HepG2 (cell line): Measurements from ENCODE around the gene NOTUM. TPM values are rescaled to one million over a fixed set of nuclear protein-coding genes. Genes with fewer than 3 reads are reported as not detected.

Experiments used
- ATAC-seq: fragments of 200-7000 bp; cut with Tn5 transposase; 3 replicates; pipeline ENCODE4 v1.9.1; 2020; ENCODE audit warnings: mild to moderate bottlenecking, moderate library complexity
- BruUV-seq: library from RNA; stranded (reverse); fragments of 400-500 nt; replicated peaks from 2 replicates; lab custom pipeline; 2021; lab: Mats Ljungman, UMichigan
- CTCF ChIA-PET: fragments of 300-600 bp; formaldehyde crosslinking; extraction: SDS; loops from one replicate; lab custom pipeline; 2021; ENCODE audit warnings: low total read pairs, inconsistent platforms, low intra/inter-chr PET ratio; lab: Yijun Ruan, JAX
- POLR2A ChIA-PET: fragments of 350-600 bp; sonication (Branson Sonifier 250); formaldehyde crosslinking; loops from one replicate; lab custom pipeline; 2020; ENCODE audit warnings: antibody characterized with exemption, inconsistent platforms; lab: Yijun Ruan, JAX
- DNase-seq: peaks from one replicate; pipeline ENCODE4 v3.0.0-alpha.2; 2015; ENCODE audit warnings: low spot score
- FAIRE-seq: peaks from 3 replicates; lab custom pipeline; 2011; peaks lifted over from hg19 to GRCh38; lab: Jason Lieb, UNC
- H2AFZ ChIP-seq: one replicate; pipeline ENCODE4 v1.6.1; 2011; ENCODE audit warnings: low read length, inconsistent platforms
- H3K27ac ChIP-seq: fragments of 300-600 bp; 3 replicates; pipeline ENCODE4 v1.8.0; 2011; ENCODE audit warnings: mixed run types, mild to moderate bottlenecking, mixed read lengths, low read length, inconsistent platforms; ENCODE audit not compliant: insufficient read depth; ENCODE audit errors: extremely low read length
- H3K27me3 ChIP-seq, 2 experiments: fragments of 200-600 bp in 1 of 2; 2 replicates in 1 of 2; 3 replicates in 1 of 2; pipeline versions ENCODE4 v1.6.0 to v1.8.0; 2011; ENCODE audit warnings: low read length in 2 of 2, mild to moderate bottlenecking in 2 of 2, moderate library complexity in 2 of 2, inconsistent platforms in 1 of 2; ENCODE audit not compliant: insufficient read depth in 2 of 2, control insufficient read depth in 1 of 2
- H3K36me3 ChIP-seq, 2 experiments: fragments of 200-600 bp in 1 of 2; replicated peaks in 1 of 2; 2 replicates in 1 of 2; 3 replicates in 1 of 2; pipeline versions ENCODE4 v1.5.1 to v1.8.0; 2011; ENCODE audit warnings: low read length in 2 of 2, inconsistent platforms in 1 of 2; ENCODE audit not compliant: insufficient read depth in 2 of 2, control insufficient read depth in 1 of 2
- H3K4me1 ChIP-seq: 2 replicates; pipeline ENCODE4 v1.5.1; 2012; ENCODE audit warnings: low read length, inconsistent platforms; ENCODE audit not compliant: insufficient read depth
- H3K4me2 ChIP-seq: 2 replicates; pipeline ENCODE4 v1.6.0; 2011; ENCODE audit warnings: low read depth, low read length, inconsistent platforms
- H3K4me3 ChIP-seq, 3 experiments: fragments of 200-600 bp in 1 of 3; sonication (generic), shearing (Covaris generic) in 1 of 3; replicated peaks in 1 of 3; 2 replicates each; pipeline ENCODE4 v1.5.1; 2011 to 2016; ENCODE audit warnings: low read length in 3 of 3, inconsistent platforms in 2 of 3, low read depth in 2 of 3, mild to moderate bottlenecking in 2 of 3, control low read depth in 1 of 3, mixed read lengths in 1 of 3; ENCODE audit not compliant: insufficient read depth in 1 of 3
- H3K79me2 ChIP-seq: one replicate; pipeline ENCODE4 v1.6.1; 2011; ENCODE audit warnings: low read length, inconsistent platforms; ENCODE audit not compliant: insufficient read depth
- H3K9ac ChIP-seq: 2 replicates; pipeline ENCODE4 v1.6.0; 2011; ENCODE audit warnings: mild to moderate bottlenecking, low read depth, low read length, inconsistent platforms; ENCODE audit not compliant: insufficient read depth
- H3K9me3 ChIP-seq: 2 replicates; pipeline ENCODE4 v1.5.1; 2012; ENCODE audit warnings: mild to moderate bottlenecking, low read length
- H4K20me1 ChIP-seq: 2 replicates; pipeline ENCODE4 v1.6.0; 2011; ENCODE audit warnings: inconsistent platforms, mild to moderate bottlenecking, low read length, moderate library complexity; ENCODE audit not compliant: insufficient read depth
- ELF1 ChIP-seq: sonication (generic); formaldehyde crosslinking; IDR thresholded peaks from 2 replicates; pipeline ENCODE4 v1.4.0; 2020; ENCODE audit warnings: missing genetic modification reagents
- HNRNPL ChIP-seq: fragments of 200-400 bp; formaldehyde crosslinking; IDR thresholded peaks from 2 replicates; pipeline ENCODE4 v1.6.1; 2017; ENCODE audit warnings: mild to moderate bottlenecking, low read depth, low read length
- MXI1 ChIP-seq: IDR thresholded peaks from 3 replicates; pipeline ENCODE4 v1.6.1; 2012; ENCODE audit warnings: low read depth, low read length, inconsistent platforms, borderline replicate concordance
- RBFOX2 ChIP-seq: fragments of 200-400 bp; formaldehyde crosslinking; IDR thresholded peaks from 2 replicates; pipeline ENCODE4 v1.6.1; 2017; ENCODE audit warnings: low read depth, mild to moderate bottlenecking, low read length
- ZNF225 ChIP-seq: sonication (generic); formaldehyde crosslinking; IDR thresholded peaks from 2 replicates; pipeline ENCODE4 v1.4.0; 2020; ENCODE audit warnings: mild to moderate bottlenecking, missing genetic modification reagents
- WGBS: methylation state at CpG from one replicate; pipeline ENCODE4 v1.1.6; 2017; ENCODE audit warnings: low lambda C conversion rate; 5-methylcytosine and 5-hydroxymethylcytosine counted together
- in situ Hi-C: cut with HindIII; loops from 2 replicates; pipeline ENCODE4 v1.10.0; 2017; ENCODE audit warnings: low pct_unique_long_range_greater_than_20kb; ENCODE audit not compliant: extremely low pct_ligation_motif_present
- intact Hi-C: fragments of 100-400 bp; cut with micrococcal nuclease; formaldehyde crosslinking; loops from one replicate; pipeline ENCODE4 v1.10.0; 2022; ENCODE audit not compliant: unreplicated experiment
- polyA plus RNA-seq, 8 experiments: library from polyadenylated mRNA; depleted of rRNA in 3 of 8; stranded (reverse) in 7 of 8; unstranded in 1 of 8; fragments of >200 nt; fragmentation: Illumina TruSeq in 4 of 8; extraction: Trizol in 4 of 8; gene quantifications; 2 replicates each; pipeline versions ENCODE4 v1.2.1 to v1.2.3, GENCODE V29; 2011 to 2016; ENCODE audit warnings: low read depth in 4 of 8, missing spikeins in 1 of 8, mixed read lengths in 1 of 8; ENCODE audit not compliant: insufficient read depth in 1 of 8
- total RNA-seq, 5 experiments: library from RNA; depleted of rRNA; stranded (reverse); fragments of >200 nt; fragmentation: Illumina TruSeq; extraction: Trizol; gene quantifications; 2 replicates each; pipeline ENCODE4 v1.2.3, GENCODE V29; 2016; ENCODE audit warnings: low read depth in 1 of 5
- TF ChIP-seq, protein P1 (sequence below): sonication (generic); formaldehyde crosslinking; conservative IDR thresholded peaks from 2 replicates; pipeline ENCODE4 v1.4.0; 2020; ENCODE audit warnings: missing genetic modification reagents
- TF ChIP-seq, protein P2 (sequence below), 2 experiments: sonication (generic) in 1 of 2; formaldehyde crosslinking in 1 of 2; IDR thresholded peaks; 2 replicates each; pipeline versions ENCODE4 v1.4.0 to v1.6.1; 2016 to 2020; ENCODE audit warnings: borderline replicate concordance in 1 of 2, low read depth in 1 of 2, mild to moderate bottlenecking in 1 of 2, missing genetic modification reagents in 1 of 2
- TF ChIP-seq, protein P3 (sequence below): sonication (generic); formaldehyde crosslinking; IDR thresholded peaks from 2 replicates; pipeline ENCODE4 v1.5.1; 2020; ENCODE audit warnings: mild to moderate bottlenecking, missing genetic modification reagents, moderate library complexity

The NOTUM gene
- total and polyA plus RNA-seq, 2 of the 13 experiments (the other 11 are each of a cell fraction or from before 2014, with no cell fraction given) = 150 to 160 TPM

DNA sequence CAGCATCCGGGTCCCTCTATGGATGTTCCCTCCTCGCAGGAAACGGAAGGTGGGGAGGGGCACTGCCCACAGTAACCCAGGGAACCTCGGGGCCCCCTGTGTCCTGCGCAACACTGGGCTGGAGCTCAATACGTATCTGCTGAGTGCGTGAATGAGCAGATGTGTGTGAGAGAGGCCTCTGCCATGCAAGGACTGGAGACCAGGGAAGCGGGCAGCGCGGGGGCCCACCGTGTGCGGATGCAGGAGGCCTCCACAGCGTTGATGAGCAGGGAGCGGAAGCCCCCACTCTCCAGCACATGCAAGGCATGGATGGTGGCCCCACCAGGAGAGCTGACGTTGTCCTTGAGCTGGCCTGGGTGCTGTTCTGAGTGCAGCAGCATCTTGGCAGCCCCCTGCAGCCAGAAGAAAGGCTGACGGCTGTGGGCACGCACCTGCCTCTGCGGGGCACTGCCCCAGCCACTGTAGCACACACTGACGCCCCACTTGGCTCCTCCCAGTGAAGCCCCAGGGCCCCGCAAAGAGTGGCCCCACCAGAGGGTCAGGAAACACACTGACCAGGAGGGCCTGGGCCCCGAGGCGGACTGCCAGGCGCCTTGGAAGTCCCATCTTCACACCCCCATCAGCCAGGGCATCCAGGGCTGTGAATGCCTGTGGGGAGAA lies 26.8 kb downstream of the NOTUM start:
- POLR2A ChIA-PET = interaction anchor here (0.7 to 2.0 kb wide), 5 partner anchors 17 to 89 kb away, joined by 3 to 7 read pairs (median 5); partner anchors contain the start of genes CENPX and LRRC45
- no TSS peak for BruUV-seq
- in situ Hi-C loops = no loop called here
- no peak overlapping the region for H3K4me2 ChIP-seq
- CTCF ChIA-PET = no interaction called here
- peaks cover 5% of the 10 kb centered on the region; the same call in 1 of the 2 replicates for H4K20me1 ChIP-seq
- peaks cover 11 to 28% of the 10 kb centered on the region in 2 experiments for H3K36me3 ChIP-seq
- no peak overlapping the region for H3K9ac ChIP-seq
- intact Hi-C loops = no loop called here
- TF ChIP-seq HNRNPL (peak; percentile 60; the same call in 1 of the 2 replicates), ZNF225 (CRISPR knock-in tag) (peak; percentile 35; the same call in 1 of the 2 replicates), RBFOX2 (peak; percentile 78), ELF1 (CRISPR knock-in tag) (no peak), MXI1 (no peak)
- TF ChIP-seq, protein P1, sequence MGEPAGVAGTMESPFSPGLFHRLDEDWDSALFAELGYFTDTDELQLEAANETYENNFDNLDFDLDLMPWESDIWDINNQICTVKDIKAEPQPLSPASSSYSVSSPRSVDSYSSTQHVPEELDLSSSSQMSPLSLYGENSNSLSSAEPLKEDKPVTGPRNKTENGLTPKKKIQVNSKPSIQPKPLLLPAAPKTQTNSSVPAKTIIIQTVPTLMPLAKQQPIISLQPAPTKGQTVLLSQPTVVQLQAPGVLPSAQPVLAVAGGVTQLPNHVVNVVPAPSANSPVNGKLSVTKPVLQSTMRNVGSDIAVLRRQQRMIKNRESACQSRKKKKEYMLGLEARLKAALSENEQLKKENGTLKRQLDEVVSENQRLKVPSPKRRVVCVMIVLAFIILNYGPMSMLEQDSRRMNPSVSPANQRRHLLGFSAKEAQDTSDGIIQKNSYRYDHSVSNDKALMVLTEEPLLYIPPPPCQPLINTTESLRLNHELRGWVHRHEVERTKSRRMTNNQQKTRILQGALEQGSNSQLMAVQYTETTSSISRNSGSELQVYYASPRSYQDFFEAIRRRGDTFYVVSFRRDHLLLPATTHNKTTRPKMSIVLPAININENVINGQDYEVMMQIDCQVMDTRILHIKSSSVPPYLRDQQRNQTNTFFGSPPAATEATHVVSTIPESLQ (CRISPR knock-in tag) = no peak
- TF ChIP-seq, protein P2, sequence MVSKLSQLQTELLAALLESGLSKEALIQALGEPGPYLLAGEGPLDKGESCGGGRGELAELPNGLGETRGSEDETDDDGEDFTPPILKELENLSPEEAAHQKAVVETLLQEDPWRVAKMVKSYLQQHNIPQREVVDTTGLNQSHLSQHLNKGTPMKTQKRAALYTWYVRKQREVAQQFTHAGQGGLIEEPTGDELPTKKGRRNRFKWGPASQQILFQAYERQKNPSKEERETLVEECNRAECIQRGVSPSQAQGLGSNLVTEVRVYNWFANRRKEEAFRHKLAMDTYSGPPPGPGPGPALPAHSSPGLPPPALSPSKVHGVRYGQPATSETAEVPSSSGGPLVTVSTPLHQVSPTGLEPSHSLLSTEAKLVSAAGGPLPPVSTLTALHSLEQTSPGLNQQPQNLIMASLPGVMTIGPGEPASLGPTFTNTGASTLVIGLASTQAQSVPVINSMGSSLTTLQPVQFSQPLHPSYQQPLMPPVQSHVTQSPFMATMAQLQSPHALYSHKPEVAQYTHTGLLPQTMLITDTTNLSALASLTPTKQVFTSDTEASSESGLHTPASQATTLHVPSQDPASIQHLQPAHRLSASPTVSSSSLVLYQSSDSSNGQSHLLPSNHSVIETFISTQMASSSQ (IDR thresholded peaks at IDR 0.05; ENCODE audit: low read depth) = no peak
- TF ChIP-seq, protein P2 (CRISPR knock-in tag; IDR thresholded peaks at IDR 0.05; ENCODE audit: borderline replicate concordance) = 0 out of 2 replicates have a peak, but pooled peaks have one; percentile 31
- TF ChIP-seq, protein P3, sequence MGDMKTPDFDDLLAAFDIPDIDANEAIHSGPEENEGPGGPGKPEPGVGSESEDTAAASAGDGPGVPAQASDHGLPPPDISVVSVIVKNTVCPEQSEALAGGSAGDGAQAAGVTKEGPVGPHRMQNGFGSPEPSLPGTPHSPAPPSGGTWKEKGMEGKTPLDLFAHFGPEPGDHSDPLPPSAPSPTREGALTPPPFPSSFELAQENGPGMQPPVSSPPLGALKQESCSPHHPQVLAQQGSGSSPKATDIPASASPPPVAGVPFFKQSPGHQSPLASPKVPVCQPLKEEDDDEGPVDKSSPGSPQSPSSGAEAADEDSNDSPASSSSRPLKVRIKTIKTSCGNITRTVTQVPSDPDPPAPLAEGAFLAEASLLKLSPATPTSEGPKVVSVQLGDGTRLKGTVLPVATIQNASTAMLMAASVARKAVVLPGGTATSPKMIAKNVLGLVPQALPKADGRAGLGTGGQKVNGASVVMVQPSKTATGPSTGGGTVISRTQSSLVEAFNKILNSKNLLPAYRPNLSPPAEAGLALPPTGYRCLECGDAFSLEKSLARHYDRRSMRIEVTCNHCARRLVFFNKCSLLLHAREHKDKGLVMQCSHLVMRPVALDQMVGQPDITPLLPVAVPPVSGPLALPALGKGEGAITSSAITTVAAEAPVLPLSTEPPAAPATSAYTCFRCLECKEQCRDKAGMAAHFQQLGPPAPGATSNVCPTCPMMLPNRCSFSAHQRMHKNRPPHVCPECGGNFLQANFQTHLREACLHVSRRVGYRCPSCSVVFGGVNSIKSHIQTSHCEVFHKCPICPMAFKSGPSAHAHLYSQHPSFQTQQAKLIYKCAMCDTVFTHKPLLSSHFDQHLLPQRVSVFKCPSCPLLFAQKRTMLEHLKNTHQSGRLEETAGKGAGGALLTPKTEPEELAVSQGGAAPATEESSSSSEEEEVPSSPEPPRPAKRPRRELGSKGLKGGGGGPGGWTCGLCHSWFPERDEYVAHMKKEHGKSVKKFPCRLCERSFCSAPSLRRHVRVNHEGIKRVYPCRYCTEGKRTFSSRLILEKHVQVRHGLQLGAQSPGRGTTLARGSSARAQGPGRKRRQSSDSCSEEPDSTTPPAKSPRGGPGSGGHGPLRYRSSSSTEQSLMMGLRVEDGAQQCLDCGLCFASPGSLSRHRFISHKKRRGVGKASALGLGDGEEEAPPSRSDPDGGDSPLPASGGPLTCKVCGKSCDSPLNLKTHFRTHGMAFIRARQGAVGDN (CRISPR knock-in tag) = 0 out of 2 replicates have a peak, but pooled peaks have one; percentile 8
- peaks cover 58% of the 10 kb centered on the region for H3K4me1 ChIP-seq
- WGBS = 96% methylated on average over 16 of the region's 23 CpGs
- DNase-seq (no peak), ATAC-seq (no peak), FAIRE-seq (no peak)
- peaks cover 2 to 12% of the 10 kb centered on the region in 2 experiments; a peak in 3 of 5 replicates for H3K27me3 ChIP-seq
- no peak overlapping the region for H3K4me3 ChIP-seq
- H3K79me2 ChIP-seq = peaks cover 19% of the 10 kb centered on the region
- H3K27ac ChIP-seq = no peak overlapping the region
- H3K9me3 ChIP-seq = no peaks in the 10 kb centered on the region
- H2AFZ ChIP-seq = no peak overlapping the region
